Hematopoietic multipotent progenitor cell treated with erythropoietin and hydrocortisone succinate and interleukin-3 and kit ligand, for 4 days (in vitro differentiated cells): ENCODE measurements around the gene ZBTB7C.
"Not testable (repeated sequence)": the region's sequence is repeated elsewhere in the genome, so short reads cannot be mapped to it uniquely, and the experiment has no call there.

Source experiments
- DNase-seq: peaks from one replicate; pipeline ENCODE4 v3.0.0-alpha.2; 2015

The ZBTB7C gene

GRCh38 chr18:48408727-48409590 is at the start of gene ZBTB7C:
Gene ZBTB7C, minus strand, starts transcription at chr18:48409383.
- DNase-seq: peak; percentile 39

- no peak for DNase-seq
Observed at GRCh38 chr18:48456838-48457237, 47.7 kb upstream of the ZBTB7C start.

- DNase-seq: peak; percentile 56
Observed at GRCh38 chr18:48455555-48456478, 46.6 kb upstream of the ZBTB7C start.

DNA sequence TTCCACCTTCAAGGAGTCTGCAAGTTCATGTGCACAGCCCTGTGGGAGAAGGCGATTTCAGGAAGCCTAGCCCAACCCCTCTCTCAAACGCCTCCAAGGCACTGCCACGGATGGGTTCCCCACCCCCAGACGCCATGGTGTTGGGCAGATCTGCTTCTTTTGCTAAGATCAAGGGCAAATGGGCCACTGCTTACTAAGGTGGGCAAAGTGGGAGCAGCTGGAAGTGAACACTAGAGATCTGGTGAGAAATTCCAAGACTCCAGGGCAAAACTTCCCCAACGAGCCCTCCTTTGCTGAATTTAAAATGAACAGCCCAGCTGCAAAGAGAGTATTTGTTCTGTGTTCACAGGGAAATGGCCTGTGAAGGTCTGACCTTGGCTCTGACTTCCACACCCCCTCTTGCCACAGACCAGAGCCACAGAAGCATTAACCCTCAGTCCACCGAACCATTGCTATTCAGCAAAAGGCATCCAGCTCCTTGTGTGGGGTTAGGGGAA is 45.1 kb upstream of the ZBTB7C start:
- DNase-seq: peak; percentile 20

GRCh38 chr18:48453330-48454066 is 44.3 kb upstream of the ZBTB7C start:
- no peak for DNase-seq

DNA sequence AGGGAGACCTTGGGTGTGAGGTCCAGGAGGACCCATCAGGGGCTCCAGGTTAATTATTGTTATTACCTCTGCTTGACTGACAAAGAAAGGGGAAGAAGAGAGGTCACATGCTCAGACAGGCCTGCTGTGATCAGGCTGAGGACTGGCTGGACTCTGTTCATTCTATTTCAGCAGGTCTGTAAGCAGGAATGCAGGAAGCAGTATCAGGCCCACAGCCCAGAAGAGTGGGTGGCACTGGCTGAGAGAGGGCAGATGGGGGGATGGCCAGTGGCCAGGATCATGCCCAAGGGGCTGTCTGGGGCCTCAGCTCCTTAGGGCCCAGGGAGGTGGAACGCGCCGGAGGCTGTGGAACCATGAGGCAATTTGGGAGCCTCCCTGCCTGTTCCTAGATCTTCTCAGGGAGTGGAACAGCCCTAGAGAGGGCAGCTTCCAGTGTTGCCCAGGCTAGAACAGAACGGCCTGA is 43.7 kb upstream of the ZBTB7C start:
- DNase-seq: no peak

- DNase-seq: no peak
Observed at GRCh38 chr18:48450685-48451084, 41.5 kb upstream of the ZBTB7C start.

- DNase-seq: peak; percentile 91
Observed at GRCh38 chr18:48446582-48447225, 37.5 kb upstream of the ZBTB7C start.

GRCh38 chr18:48445540-48445939 is 36.4 kb upstream of the ZBTB7C start:
- DNase-seq: peak; percentile 93

GRCh38 chr18:48442761-48443160 is 33.6 kb upstream of the ZBTB7C start:
- no peak for DNase-seq

GRCh38 chr18:48441405-48441881 is 32.3 kb upstream of the ZBTB7C start:
- DNase-seq: no peak

DNA sequence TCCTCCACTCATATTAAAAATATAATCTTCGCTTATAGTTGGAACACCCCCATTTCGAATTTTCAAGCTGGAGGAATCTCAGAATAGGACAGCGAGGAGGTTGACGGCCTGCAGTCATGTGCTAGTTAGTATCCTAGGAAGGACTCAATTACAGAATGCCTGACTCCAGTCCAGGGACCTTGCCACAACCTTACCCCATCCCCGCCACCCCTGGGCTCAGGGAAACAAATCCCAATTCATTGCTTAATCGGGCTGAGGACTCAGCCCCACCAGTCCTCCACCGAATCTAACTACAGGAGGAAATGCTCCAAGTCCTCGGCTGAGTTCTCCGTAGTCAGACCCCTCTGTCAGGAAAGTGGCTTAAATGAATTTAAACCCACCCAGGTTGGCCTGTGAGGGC is 31.7 kb upstream of the ZBTB7C start:
- DNase-seq: no peak

DNA sequence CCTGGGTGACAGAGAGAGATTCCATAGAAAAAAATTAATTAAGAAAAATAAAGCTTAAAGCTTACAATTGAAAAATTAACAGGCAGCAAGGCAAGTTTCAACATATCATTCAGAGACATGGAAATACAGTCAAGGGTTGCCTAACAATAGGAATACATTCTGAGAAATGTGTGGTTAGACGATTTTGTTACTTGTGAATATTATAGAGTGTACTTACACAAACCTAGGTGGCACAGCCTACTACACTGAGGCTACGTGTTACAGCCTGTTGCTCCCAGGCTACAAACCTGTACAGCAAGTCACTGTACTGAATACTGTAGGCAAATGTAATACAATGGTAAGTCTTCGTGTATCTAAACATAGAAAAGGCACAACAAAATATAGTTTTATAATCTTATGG is 27.7 kb upstream of the ZBTB7C start:
- DNase-seq: no peak

DNA sequence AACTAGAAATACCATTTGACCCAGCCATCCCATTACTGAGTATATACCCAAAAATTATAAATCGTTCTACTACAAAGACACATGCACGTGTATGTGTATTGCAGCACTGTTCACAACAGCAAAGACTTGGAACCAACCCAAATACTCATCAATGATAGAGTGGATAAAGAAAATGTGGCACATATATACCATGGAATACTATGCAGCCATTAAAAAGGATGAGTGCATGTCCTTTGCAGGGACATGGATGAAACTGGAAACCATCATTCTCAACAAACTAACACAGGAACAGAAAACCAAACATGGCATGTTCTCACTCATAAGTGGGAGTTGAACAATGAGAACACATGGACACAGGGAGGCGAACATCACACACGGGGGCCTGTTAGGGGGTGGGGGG is 25.2 kb upstream of the ZBTB7C start:
- not testable (repeated sequence) for DNase-seq

DNA sequence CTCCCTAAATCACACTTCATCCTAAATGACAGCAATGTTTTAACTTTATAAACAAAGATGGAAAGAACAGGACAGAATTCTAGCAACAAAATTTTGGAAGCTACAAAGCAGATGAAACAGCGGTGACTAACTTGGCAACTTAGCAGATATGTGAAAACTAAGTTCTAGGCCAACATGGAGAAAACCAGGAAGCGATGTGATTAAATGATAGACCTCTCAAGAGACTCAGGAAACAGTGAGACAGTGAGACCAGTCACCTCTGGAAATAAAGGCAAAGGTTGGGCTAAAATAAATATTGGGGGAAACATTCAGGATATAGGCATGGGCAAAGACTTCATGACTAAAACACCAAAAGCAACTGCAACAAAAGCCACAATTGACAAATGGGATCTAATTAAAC is 24.4 kb upstream of the ZBTB7C start:
- no peak for DNase-seq

- DNase-seq: no peak
Observed at GRCh38 chr18:48430150-48430549, 21.0 kb upstream of the ZBTB7C start.

DNA sequence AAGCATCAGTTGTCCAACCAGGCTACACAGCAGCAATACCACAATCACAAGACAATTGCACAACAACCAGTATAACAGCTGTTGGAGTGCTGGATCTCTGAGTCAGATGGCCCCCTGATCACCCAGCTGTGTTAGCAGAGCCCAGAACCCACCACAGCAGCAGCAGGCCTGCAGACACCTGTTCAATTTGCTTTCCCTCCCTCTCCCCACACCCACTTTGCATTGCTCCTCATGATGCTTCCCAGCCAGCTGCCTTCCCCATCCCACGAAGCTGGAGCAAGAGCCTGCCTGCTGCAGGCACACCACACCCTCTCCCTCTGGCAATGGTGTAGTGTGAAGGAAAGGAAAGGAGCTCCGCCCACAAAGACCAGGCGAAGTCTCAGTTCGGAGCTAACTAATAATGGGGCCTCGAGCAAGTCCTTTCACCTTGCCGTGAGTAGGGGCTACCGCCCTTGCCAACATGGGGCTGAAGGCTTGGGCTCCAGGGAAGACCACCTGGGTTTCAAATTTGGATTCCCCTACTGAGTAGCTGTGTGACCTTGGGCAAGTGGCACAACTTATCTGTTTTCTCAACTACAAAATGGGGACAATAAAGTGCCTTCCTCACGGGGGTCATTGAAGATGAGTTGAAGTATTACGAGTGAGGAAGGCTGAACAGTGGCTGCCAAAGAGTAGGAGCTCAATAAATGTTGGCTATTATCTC is 19.4 kb upstream of the ZBTB7C start:
- DNase-seq: no peak

DNA sequence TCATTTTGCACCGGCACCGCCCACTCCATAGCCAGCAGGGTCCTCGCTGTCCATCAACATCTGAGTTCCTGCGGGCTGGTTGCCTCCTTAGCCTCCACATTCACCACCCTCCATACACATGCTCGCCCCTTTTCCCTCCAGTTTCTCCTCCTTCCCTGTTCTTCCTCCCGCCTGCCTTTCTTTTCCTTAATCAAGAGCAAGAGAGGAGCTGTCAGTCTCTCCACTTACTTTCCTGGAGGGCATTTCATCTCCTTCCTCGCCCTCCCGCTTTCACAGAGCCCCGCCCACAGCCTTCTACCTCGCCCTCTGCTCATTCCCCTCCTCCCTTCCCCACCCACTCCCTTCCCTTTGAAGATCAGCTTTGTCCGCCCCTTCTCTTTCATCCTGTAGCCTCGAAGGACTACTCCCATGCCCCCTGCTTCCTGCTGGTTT is 13.8 kb upstream of the ZBTB7C start:
- DNase-seq: no peak

- DNase-seq: no peak
Observed at GRCh38 chr18:48419277-48420022, 10.3 kb upstream of the ZBTB7C start.

DNA sequence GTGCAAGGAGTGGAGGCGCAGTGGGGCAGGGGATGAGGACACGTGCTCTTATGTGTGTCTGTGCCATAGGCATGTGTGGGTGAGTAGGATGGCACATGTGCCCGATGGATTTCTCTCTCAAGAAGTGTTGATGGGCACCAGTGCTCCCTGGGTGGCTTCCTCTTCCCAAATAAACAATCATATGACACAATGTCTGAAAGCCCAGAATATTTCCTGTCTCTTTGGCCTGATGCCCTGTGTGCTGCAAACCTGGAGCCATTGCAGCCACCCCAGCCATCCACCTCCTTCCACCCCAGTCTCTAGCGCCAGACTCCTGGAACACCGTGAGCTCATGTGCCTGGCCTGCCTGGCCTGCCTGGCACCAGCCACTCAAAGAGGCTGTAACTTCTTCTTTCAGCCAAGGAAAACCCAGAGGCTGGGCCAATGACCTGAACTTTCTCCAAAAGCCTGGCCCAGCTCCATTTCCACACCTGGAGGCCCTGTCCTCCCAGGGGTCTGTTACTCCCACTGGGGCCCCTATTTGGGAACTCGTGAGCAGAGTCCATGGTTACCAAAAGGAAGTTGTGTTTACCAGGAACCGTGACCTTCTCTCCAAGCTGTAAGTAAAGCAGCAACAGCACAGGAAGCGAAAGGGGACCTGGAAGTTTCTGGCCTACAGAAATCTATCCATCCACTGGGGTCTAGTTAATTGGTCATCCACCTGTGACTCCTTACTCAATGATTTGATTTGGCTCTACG is 9.5 kb upstream of the ZBTB7C start:
- no peak for DNase-seq
